Fibroblast of peridontal ligament (primary cell): ENCODE results near the gene POGZ.
A peak's percentile ranks its signal among the peaks of the same experiment; 100 is the strongest.
"Not testable (repeated sequence)": the region's sequence is repeated elsewhere in the genome, so short reads cannot be mapped to it uniquely, and the experiment has no call there.

ENCODE experiments used
- DNase-seq: peaks from one replicate; pipeline ENCODE4 v3.0.0-alpha.2; 2010; ENCODE audit errors: extremely low read depth

Gene POGZ

GRCh38 chr1:151419819-151420218 lies 39.5 kb downstream of the POGZ start:
- no peak for DNase-seq

DNA sequence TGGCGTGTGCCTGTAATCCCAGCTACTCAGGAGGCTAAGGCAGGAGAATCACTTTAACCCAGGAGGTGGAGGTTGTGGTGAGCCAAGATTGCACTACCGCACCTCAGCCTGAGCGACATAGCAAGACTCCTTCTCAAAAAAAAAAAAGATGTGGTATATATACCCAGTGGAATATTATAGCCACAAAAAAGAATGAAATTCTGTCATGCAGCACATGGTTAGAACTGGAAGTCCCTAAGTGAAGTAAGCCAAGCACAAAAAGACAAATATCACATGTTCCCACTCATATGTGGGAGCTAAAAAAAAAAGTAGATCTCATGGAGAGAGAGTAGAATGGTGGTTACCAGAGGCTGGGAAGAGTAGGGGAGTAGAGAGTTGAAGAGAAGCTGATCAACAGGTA lies 41.2 kb downstream of the POGZ start:
- DNase-seq, result no peak

- DNase-seq, result peak; percentile 66
These were observed 43.1 kb downstream of the POGZ start for GRCh38 chr1:151416231-151416630.

DNA sequence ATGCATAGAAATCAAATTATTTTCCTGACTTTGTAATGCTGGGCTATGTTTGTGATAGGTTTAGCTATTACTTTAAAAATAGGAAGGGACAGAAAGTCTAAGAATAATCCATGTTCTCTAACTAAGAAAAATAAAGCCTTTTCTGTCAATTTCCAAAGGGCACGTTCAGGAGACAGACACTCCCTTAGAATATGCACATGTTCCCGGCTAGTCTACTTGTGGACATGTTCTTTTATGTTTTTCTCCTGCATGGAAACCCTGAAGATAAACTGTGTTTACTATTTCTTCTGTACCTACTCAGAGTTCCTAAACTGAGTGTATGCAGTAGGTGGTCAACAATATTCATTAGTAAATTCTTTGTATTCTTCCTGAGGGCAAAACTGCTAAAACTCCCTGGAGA lies 47.4 kb downstream of the POGZ start:
- no peak for DNase-seq

DNA sequence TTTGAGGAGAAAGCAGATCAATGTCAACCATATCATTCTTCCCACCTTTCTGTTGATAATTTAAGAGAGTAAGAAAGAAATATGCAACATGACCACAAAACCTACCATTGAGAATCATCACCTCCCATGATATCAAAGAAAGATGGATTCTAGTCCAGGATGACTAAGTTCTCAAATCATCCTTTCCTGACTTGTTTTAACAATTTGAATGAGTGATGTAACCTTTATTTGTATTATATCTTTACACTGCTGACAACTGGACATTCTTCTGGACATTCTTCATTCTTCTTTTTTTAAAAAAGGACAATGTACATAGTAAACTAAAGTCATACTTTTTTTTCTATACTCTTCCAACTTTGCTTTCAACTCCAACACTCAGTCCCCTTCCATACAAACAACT lies 50.4 kb downstream of the POGZ start:
- DNase-seq, result no peak

GRCh38 chr1:151407304-151407703 lies 52.0 kb downstream of the POGZ start:
- no peak for DNase-seq

- no peak for DNase-seq
These were observed 53.1 kb downstream of the POGZ start for GRCh38 chr1:151406176-151406575.

DNA sequence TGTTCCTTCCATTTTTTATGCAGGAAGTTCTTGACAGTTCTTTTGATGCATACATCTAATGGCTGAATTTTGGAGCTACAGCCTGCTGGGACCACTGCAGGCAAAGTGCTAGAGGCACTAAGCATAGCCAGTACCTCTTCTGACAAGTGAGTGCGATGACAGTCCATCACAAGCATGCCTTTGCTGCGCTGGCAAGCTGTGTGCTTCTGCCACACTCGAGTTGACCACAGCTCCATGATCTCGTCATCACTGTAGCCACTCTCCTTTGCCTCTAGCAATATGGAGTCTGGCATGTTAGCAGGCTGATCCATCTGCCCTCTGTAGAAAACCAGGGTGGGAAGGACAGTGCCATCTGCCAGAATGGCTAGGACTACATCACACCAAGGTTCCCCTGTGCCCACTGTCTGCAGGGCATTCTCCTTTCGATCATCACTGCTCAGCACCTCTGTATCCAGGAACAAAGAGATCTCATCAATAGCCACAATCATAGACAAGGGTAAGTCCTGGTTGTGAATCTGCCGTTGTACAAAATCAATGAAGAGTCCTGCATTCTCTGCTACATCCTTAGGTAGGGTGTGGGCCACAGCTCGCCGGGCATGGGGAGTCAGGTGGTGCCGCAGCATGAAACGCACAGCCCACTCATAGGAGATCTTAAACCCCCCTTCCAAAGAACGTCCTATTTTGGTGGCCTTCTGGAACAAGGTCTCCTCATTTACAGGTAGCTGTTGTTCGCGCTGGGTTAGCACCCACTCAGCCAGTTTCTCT lies 53.9 kb downstream of the POGZ start:
- DNase-seq, result no peak

GRCh38 chr1:151403612-151404011 lies 55.7 kb downstream of the POGZ start:
- no peak for DNase-seq

DNA sequence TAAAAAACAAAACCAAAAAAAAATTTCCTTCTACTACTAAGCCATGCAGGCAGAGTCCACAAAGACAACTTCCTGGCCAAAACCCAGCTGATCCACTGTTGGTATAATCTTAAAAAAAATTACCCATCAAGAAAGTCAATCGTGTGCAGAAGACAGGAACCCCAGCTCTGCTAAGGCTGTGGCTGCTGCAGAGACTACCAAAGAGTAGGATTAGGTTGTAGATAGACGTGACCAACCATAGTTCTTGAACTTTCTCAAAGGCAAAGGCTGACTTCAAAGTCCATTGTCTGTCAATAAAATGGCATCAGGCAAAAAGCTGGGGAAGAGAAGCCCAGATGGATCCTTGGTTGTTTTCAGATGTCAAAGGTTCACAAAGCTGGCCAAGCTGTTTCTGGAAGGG lies 56.5 kb downstream of the POGZ start:
- DNase-seq, result no peak

DNA sequence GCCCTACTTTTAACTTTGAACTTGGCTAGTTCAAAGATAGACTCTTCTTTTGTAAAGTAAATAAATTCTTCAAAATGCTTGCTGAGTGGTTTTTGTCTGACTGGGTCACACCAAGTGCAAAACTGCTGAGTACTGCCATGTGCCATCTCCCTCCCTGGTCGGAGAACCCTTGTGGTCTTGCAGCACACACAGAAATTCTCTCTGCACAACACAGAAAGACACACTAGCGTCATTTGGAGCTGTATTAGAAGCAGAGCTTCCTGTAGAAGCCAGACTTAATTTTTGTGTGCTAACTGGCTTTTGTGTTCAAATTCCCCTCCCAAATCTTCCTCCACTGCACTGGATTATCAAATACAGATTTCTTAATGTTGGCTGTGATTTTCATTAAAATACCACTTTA lies 57.4 kb downstream of the POGZ start:
- DNase-seq, result no peak

- DNase-seq, result no peak
These were observed 58.0 kb downstream of the POGZ start for GRCh38 chr1:151401125-151401788.

DNA sequence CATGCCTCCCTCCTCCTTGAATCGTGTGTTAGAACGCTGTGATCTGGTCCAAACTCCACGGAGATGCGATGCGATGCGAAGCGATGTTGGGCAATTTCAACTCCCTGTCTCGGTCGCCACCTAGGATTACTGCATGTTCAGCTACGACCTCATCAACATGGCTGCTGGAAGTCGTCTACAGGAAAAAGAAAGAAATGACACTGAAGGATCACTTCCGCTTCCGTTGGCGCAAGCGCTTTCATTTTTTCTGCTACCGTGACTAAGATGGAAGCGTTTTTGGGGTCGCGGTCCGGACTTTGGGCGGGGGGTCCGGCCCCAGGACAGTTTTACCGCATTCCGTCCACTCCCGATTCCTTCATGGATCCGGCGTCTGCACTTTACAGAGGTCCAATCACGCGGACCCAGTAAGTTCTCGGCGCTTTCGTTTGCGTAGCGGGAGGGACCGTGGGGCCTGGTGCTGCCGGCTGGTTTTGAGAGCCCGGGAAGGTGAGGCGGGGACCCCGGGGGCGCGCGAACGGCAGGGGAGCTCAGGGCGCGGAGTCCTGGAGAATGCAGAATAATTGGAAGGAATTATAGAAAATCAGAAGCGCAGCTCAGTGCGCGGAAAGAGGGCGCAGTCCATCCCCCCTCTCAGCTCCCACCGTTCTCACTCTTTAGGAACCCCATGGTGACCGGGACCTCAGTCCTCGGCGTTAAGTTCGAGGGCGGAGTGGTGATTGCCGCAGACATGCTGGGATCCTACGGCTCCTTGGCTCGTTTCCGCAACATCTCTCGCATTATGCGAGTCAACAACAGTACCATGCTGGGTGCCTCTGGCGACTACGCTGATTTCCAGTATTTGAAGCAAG lies 59.7 kb downstream of the POGZ start, which contains the start of gene PSMB4:
Gene PSMB4, plus strand, starts transcription at position 250 of the 848 bp plus-strand sequence. Its CDS starts 15 bp downstream, at position 265.
- DNase-seq, result peak; percentile 96

GRCh38 chr1:151396265-151396664 lies 63.0 kb downstream of the POGZ start:
- DNase-seq, result not testable (repeated sequence)

- no peak for DNase-seq
These were observed 65.7 kb downstream of the POGZ start for GRCh38 chr1:151393583-151393982.

GRCh38 chr1:151391079-151391563 lies 68.2 kb downstream of the POGZ start:
- DNase-seq, result no peak

GRCh38 chr1:151390221-151391078 lies 68.8 kb downstream of the POGZ start:
- DNase-seq, result not testable (repeated sequence)

DNA sequence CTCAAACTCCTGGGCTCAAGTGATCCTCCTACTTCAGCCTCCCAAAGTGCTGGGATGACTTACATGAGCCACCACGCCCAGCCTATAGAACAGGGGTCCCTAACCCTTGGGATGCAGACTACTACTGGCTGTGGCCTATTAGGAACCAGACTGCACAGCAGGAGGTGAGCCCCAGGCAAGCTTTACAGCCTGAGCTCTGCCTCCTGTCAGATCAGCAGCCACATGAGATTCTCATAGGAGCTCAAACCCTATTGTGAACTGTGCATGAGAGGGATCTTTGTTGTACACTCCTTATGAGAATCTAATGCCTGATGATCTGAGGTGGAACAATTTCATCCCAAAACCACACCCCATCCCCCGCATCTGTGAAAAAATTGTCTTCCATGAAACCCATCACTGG lies 73.3 kb downstream of the POGZ start:
- DNase-seq, result no peak

- no peak for DNase-seq
These were observed 74.7 kb downstream of the POGZ start for GRCh38 chr1:151384584-151384983.

DNA sequence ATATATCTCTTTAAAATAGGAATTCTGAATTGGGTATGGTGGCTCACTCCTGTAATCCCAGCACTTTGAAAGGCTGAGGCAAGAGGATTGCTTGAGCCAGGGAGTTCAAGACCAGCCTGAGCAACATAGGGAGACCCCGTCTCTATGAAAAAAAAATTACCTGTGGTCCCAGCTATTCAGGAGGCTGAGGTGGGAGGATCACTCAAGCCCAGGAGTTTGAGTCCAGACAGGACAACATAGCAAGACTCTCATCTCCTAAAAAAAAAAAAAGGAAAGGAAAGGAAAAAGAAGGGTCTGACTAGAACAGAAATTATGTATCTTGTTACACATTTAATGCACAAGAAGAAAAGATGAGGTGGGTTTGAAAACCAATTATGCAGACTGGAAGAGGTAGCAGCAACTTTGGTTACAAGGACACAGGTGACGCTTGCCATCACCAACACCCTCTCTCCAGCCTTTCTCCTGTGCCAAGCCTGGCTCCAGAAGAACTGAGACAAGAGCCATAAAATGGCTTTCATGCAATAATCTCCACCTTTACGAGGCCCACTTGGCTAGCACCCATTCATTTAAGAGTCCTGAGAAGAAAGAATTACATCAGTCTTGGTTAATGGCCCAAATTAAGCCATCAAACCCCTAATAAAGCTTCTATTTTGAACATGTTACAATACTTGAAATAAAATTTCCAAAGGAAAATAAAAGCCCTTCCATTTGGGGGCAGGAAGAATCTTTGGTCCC lies 82.0 kb downstream of the POGZ start:
- no peak for DNase-seq

DNA sequence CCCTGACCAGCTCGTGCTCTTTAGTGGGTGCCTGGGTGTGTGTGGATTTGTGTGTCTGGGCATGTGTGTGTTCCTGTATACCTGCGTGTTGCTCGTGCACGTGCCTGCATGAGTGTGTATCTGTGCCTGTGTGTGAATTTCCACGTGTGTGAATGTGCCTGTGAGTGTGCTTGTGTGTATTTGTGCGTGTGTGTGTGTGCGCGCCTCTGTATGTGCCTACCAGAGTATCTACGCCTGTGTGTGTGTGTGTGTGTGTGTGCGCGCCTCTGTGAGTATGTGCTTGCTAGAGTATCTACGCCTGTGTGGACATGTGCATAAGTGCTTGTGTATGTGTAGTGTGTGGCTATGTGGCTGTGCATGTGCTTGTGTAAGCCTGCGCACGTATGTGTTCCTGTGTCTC lies 86.1 kb downstream of the POGZ start:
- DNase-seq, result no peak
